ENCODE data around the gene MDFIC. TPM values are rescaled to one million over a fixed set of nuclear protein-coding genes. Genes with fewer than 3 reads are reported as not detected.

MDFIC gene
- total and polyA plus RNA-seq, 2 donors: 15.0 to 24.5 TPM

- no peaks in the 10 kb centered on the region for H3K36me3 ChIP-seq (ENCODE audit: control insufficient read depth in 2 of 2, insufficient read depth in 2 of 2, low read length in 1 of 2)
- H3K27me3 ChIP-seq (ENCODE audit: control insufficient read depth in 2 of 2, insufficient read depth in 1 of 2, low read length in 1 of 2): no peaks in the 10 kb centered on the region
- 97% methylated on average over 3 of the region's 3 CpGs for WGBS
- peaks cover 0 to 3% of the 10 kb centered on the region in 2 donors for H3K4me1 ChIP-seq (ENCODE audit: control insufficient read depth in 2 of 2, insufficient read depth in 2 of 2, low read length in 2 of 2)
- H3K27ac ChIP-seq (ENCODE audit: low read depth in 1 of 2, low read length in 1 of 2): no peak overlapping the region
- H3K9me3 ChIP-seq (ENCODE audit: control insufficient read depth in 2 of 2, insufficient read depth in 1 of 2, low read length in 1 of 2): no peaks in the 10 kb centered on the region
- no peak overlapping the region for H3K4me3 ChIP-seq (ENCODE audit: low read length in 2 of 2)
- no peak for DNase-seq (ENCODE audit: low read depth in 6 of 9, low spot score in 9 of 9)
These were observed 64.6 kb downstream of the MDFIC start for GRCh38 chr7:114986190-114987180.

- Histone ChIP-seq H3K4me3 (ENCODE audit: low read length in 2 of 2) (no peak overlapping the region), H3K27me3 (ENCODE audit: control insufficient read depth in 2 of 2, insufficient read depth in 1 of 2, low read length in 1 of 2) (no peaks in the 10 kb centered on the region), H3K27ac (ENCODE audit: low read depth in 1 of 2, low read length in 1 of 2) (no peak overlapping the region), H3K9me3 (ENCODE audit: control insufficient read depth in 2 of 2, insufficient read depth in 1 of 2, low read length in 1 of 2) (no peaks in the 10 kb centered on the region), H3K36me3 (ENCODE audit: control insufficient read depth in 2 of 2, insufficient read depth in 2 of 2, low read length in 1 of 2) (no peaks in the 10 kb centered on the region), H3K4me1 (ENCODE audit: control insufficient read depth in 2 of 2, insufficient read depth in 2 of 2, low read length in 2 of 2) (no peaks in the 10 kb centered on the region)
- DNase-seq (ENCODE audit: low read depth in 6 of 9, low spot score in 9 of 9): no peak
- 94% methylated on average over 1 of the region's 1 CpG for WGBS
These were observed 66.1 kb downstream of the MDFIC start for GRCh38 chr7:114988026-114988425.

- 78% methylated on average over 2 of the region's 2 CpGs for WGBS
- H3K27ac ChIP-seq (ENCODE audit: low read depth in 1 of 2, low read length in 1 of 2): no peak overlapping the region
- no peak for DNase-seq (ENCODE audit: low read depth in 6 of 9, low spot score in 9 of 9)
These were observed 67.0 kb downstream of the MDFIC start for GRCh38 chr7:114988755-114989375.

GRCh38 chr7:114989531-114989930 is 67.6 kb downstream of the MDFIC start:
- WGBS: 98% methylated on average over 5 of the region's 5 CpGs
- Histone ChIP-seq H3K27me3 (ENCODE audit: control insufficient read depth in 2 of 2, insufficient read depth in 1 of 2, low read length in 1 of 2) (no peaks in the 10 kb centered on the region), H3K4me1 (ENCODE audit: control insufficient read depth in 2 of 2, insufficient read depth in 2 of 2, low read length in 2 of 2) (no peaks in the 10 kb centered on the region), H3K27ac (ENCODE audit: low read depth in 1 of 2, low read length in 1 of 2) (no peak overlapping the region), H3K36me3 (ENCODE audit: control insufficient read depth in 2 of 2, insufficient read depth in 2 of 2, low read length in 1 of 2) (no peaks in the 10 kb centered on the region), H3K4me3 (ENCODE audit: low read length in 2 of 2) (no peak overlapping the region), H3K9me3 (ENCODE audit: control insufficient read depth in 2 of 2, insufficient read depth in 1 of 2, low read length in 1 of 2) (no peaks in the 10 kb centered on the region)
- DNase-seq (ENCODE audit: low read depth in 6 of 9, low spot score in 9 of 9): no peak

More at GRCh38 chr7:114988755-114989375, 67.0 kb downstream of the MDFIC start:
- no peaks in the 10 kb centered on the region for H3K36me3 ChIP-seq (ENCODE audit: control insufficient read depth in 2 of 2, insufficient read depth in 2 of 2, low read length in 1 of 2)
- H3K4me1 ChIP-seq (ENCODE audit: control insufficient read depth in 2 of 2, insufficient read depth in 2 of 2, low read length in 2 of 2): no peaks in the 10 kb centered on the region
- H3K27me3 ChIP-seq (ENCODE audit: control insufficient read depth in 2 of 2, insufficient read depth in 1 of 2, low read length in 1 of 2): no peaks in the 10 kb centered on the region
- H3K4me3 ChIP-seq (ENCODE audit: low read length in 2 of 2): no peak overlapping the region
- no peaks in the 10 kb centered on the region for H3K9me3 ChIP-seq (ENCODE audit: control insufficient read depth in 2 of 2, insufficient read depth in 1 of 2, low read length in 1 of 2)

GRCh38 chr7:114997487-114998404 is 75.9 kb downstream of the MDFIC start:
- Histone ChIP-seq H3K36me3 (ENCODE audit: control insufficient read depth in 2 of 2, insufficient read depth in 2 of 2, low read length in 1 of 2) (peaks cover 0 to 4% of the 10 kb centered on the region in 2 donors), H3K27me3 (ENCODE audit: control insufficient read depth in 2 of 2, insufficient read depth in 1 of 2, low read length in 1 of 2) (no peaks in the 10 kb centered on the region), H3K4me3 (ENCODE audit: low read length in 2 of 2) (no peak overlapping the region), H3K4me1 (ENCODE audit: control insufficient read depth in 2 of 2, insufficient read depth in 2 of 2, low read length in 2 of 2) (no peaks in the 10 kb centered on the region), H3K27ac (ENCODE audit: low read depth in 1 of 2, low read length in 1 of 2) (no peak overlapping the region), H3K9me3 (ENCODE audit: control insufficient read depth in 2 of 2, insufficient read depth in 1 of 2, low read length in 1 of 2) (no peaks in the 10 kb centered on the region)
- no peak for DNase-seq (ENCODE audit: low read depth in 6 of 9, low spot score in 9 of 9)
- 95% methylated on average over 6 of the region's 6 CpGs for WGBS

- no peaks in the 10 kb centered on the region for H3K27me3 ChIP-seq (ENCODE audit: control insufficient read depth in 2 of 2, insufficient read depth in 1 of 2, low read length in 1 of 2)
- no peaks in the 10 kb centered on the region for H3K9me3 ChIP-seq (ENCODE audit: control insufficient read depth in 2 of 2, insufficient read depth in 1 of 2, low read length in 1 of 2)
- H3K27ac ChIP-seq (ENCODE audit: low read depth in 1 of 2, low read length in 1 of 2): no peak overlapping the region
- 96% methylated on average over 5 of the region's 5 CpGs for WGBS
- H3K4me3 ChIP-seq (ENCODE audit: low read length in 2 of 2): no peak overlapping the region
- peaks cover 3% of the 10 kb centered on the region in 2 donors for H3K36me3 ChIP-seq (ENCODE audit: control insufficient read depth in 2 of 2, insufficient read depth in 2 of 2, low read length in 1 of 2)
- H3K4me1 ChIP-seq (ENCODE audit: control insufficient read depth in 2 of 2, insufficient read depth in 2 of 2, low read length in 2 of 2): peaks cover 6 to 13% of the 10 kb centered on the region in 2 donors
- DNase-seq (ENCODE audit: low read depth in 6 of 9, low spot score in 9 of 9): no peak
These were observed 82.2 kb downstream of the MDFIC start for GRCh38 chr7:115004121-115004520.

- no peaks in the 10 kb centered on the region for H3K27me3 ChIP-seq (ENCODE audit: control insufficient read depth in 2 of 2, insufficient read depth in 1 of 2, low read length in 1 of 2)
- 95% methylated on average over 2 of the region's 2 CpGs for whole genome bisulfite sequencing
- no peak overlapping the region for H3K27ac ChIP-seq (ENCODE audit: low read depth in 1 of 2, low read length in 1 of 2)
- H3K9me3 ChIP-seq (ENCODE audit: control insufficient read depth in 2 of 2, insufficient read depth in 1 of 2, low read length in 1 of 2): no peaks in the 10 kb centered on the region
- H3K4me3 ChIP-seq (ENCODE audit: low read length in 2 of 2): no peak overlapping the region
- peaks cover 15 to 19% of the 10 kb centered on the region in 2 donors for H3K4me1 ChIP-seq (ENCODE audit: control insufficient read depth in 2 of 2, insufficient read depth in 2 of 2, low read length in 2 of 2)
- peaks cover 3% of the 10 kb centered on the region in 2 donors for H3K36me3 ChIP-seq (ENCODE audit: control insufficient read depth in 2 of 2, insufficient read depth in 2 of 2, low read length in 1 of 2)
- DNase-seq (ENCODE audit: low read depth in 6 of 9, low spot score in 9 of 9): no peak
These were observed 83.4 kb downstream of the MDFIC start for GRCh38 chr7:115005251-115005650.

- H3K4me1 ChIP-seq (ENCODE audit: control insufficient read depth in 2 of 2, insufficient read depth in 2 of 2, low read length in 2 of 2): peaks cover 15 to 20% of the 10 kb centered on the region in 2 donors
- DNase-seq (ENCODE audit: low read depth in 6 of 9, low spot score in 9 of 9): no peak
These were observed 84.1 kb downstream of the MDFIC start for GRCh38 chr7:115005953-115006352.

More at GRCh38 chr7:115005953-115006352, 84.1 kb downstream of the MDFIC start:
- peaks cover 3% of the 10 kb centered on the region in 2 donors for H3K36me3 ChIP-seq (ENCODE audit: control insufficient read depth in 2 of 2, insufficient read depth in 2 of 2, low read length in 1 of 2)
- 95% methylated on average over 4 of the region's 4 CpGs for WGBS
- H3K4me3 ChIP-seq (ENCODE audit: low read length in 2 of 2): no peak overlapping the region
- no peaks in the 10 kb centered on the region for H3K9me3 ChIP-seq (ENCODE audit: control insufficient read depth in 2 of 2, insufficient read depth in 1 of 2, low read length in 1 of 2)
- no peak overlapping the region for H3K27ac ChIP-seq (ENCODE audit: low read depth in 1 of 2, low read length in 1 of 2)
- H3K27me3 ChIP-seq (ENCODE audit: control insufficient read depth in 2 of 2, insufficient read depth in 1 of 2, low read length in 1 of 2): no peaks in the 10 kb centered on the region

All from thymus (tissue), 11 donors.